ENCODE data around the gene IFNL1.

DNA sequence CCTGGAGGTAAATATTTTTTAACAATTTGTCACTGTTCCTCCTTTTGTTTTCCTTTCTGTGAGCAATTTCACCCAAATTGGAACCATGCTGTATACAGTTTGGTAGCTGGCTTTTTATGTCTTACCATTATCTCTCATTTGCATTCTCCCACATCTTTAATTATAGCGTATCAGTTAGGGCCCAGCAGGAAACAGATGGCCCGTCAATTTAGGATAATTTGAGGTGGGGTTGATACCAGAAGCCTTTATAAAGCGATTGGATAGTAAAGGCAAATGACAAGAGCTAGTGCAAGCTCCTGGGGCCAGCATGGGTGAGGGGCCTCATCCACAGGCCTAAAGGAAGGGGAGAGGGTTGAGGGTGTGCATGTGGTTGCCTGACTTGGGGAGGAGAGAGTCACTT, 43.7 kb upstream of the IFNL1 start:
- no peak for TF ChIP-seq CREB1 (CRISPR knock-in tag; IDR thresholded peaks at IDR 0.05)
- TF ChIP-seq SP1 (CRISPR knock-in tag; conservative IDR thresholded peaks at IDR 0.05), result no peak
- no peak for TF ChIP-seq SMAD3 (CRISPR knock-in tag; IDR thresholded peaks at IDR 0.05; ENCODE audit: borderline replicate concordance)
- TF ChIP-seq, protein P1, sequence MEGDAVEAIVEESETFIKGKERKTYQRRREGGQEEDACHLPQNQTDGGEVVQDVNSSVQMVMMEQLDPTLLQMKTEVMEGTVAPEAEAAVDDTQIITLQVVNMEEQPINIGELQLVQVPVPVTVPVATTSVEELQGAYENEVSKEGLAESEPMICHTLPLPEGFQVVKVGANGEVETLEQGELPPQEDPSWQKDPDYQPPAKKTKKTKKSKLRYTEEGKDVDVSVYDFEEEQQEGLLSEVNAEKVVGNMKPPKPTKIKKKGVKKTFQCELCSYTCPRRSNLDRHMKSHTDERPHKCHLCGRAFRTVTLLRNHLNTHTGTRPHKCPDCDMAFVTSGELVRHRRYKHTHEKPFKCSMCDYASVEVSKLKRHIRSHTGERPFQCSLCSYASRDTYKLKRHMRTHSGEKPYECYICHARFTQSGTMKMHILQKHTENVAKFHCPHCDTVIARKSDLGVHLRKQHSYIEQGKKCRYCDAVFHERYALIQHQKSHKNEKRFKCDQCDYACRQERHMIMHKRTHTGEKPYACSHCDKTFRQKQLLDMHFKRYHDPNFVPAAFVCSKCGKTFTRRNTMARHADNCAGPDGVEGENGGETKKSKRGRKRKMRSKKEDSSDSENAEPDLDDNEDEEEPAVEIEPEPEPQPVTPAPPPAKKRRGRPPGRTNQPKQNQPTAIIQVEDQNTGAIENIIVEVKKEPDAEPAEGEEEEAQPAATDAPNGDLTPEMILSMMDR (IDR thresholded peaks at IDR 0.05), result no peak
- TF ChIP-seq, protein P2, sequence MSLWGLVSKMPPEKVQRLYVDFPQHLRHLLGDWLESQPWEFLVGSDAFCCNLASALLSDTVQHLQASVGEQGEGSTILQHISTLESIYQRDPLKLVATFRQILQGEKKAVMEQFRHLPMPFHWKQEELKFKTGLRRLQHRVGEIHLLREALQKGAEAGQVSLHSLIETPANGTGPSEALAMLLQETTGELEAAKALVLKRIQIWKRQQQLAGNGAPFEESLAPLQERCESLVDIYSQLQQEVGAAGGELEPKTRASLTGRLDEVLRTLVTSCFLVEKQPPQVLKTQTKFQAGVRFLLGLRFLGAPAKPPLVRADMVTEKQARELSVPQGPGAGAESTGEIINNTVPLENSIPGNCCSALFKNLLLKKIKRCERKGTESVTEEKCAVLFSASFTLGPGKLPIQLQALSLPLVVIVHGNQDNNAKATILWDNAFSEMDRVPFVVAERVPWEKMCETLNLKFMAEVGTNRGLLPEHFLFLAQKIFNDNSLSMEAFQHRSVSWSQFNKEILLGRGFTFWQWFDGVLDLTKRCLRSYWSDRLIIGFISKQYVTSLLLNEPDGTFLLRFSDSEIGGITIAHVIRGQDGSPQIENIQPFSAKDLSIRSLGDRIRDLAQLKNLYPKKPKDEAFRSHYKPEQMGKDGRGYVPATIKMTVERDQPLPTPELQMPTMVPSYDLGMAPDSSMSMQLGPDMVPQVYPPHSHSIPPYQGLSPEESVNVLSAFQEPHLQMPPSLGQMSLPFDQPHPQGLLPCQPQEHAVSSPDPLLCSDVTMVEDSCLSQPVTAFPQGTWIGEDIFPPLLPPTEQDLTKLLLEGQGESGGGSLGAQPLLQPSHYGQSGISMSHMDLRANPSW (CRISPR knock-in tag; conservative IDR thresholded peaks at IDR 0.05; ENCODE audit: low read depth), result no peak
- TF ChIP-seq TCF7 (CRISPR knock-in tag; IDR thresholded peaks at IDR 0.05; ENCODE audit: low read depth), result no peak
- TF ChIP-seq NFYB (CRISPR knock-in tag; conservative IDR thresholded peaks at IDR 0.05; ENCODE audit: low read depth), result no peak
- TF ChIP-seq, protein P3, sequence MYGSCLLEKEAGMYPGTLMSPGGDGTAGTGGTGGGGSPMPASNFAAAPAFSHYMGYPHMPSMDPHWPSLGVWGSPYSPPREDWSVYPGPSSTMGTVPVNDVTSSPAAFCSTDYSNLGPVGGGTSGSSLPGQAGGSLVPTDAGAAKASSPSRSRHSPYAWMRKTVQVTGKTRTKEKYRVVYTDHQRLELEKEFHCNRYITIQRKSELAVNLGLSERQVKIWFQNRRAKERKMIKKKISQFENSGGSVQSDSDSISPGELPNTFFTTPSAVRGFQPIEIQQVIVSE (CRISPR knock-in tag; IDR thresholded peaks at IDR 0.05; ENCODE audit: borderline replicate concordance), result no peak
- TF ChIP-seq, protein P4, sequence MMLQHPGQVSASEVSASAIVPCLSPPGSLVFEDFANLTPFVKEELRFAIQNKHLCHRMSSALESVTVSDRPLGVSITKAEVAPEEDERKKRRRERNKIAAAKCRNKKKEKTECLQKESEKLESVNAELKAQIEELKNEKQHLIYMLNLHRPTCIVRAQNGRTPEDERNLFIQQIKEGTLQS (CRISPR knock-in tag; conservative IDR thresholded peaks at IDR 0.05), result no peak
- TF ChIP-seq KAT7 (CRISPR knock-in tag; IDR thresholded peaks at IDR 0.05; ENCODE audit: borderline replicate concordance), result no peak
- TF ChIP-seq, protein P5, sequence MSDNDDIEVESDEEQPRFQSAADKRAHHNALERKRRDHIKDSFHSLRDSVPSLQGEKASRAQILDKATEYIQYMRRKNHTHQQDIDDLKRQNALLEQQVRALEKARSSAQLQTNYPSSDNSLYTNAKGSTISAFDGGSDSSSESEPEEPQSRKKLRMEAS (CRISPR knock-in tag; IDR thresholded peaks at IDR 0.05), result no peak

Measured in WTC11 (cell line).